ENCODE measurements around the gene DENND10. TPM values are rescaled to one million over a fixed set of nuclear protein-coding genes. Genes with fewer than 3 reads are reported as not detected.
A peak's percentile ranks its signal among the peaks of the same experiment; 100 is the strongest.

DENND10 gene
- total RNA-seq, result 10 to 100 TPM; 38.8 to 43.1 TPM

GRCh38 chr10:119103903-119104653 is at the start of gene DENND10:
Gene DENND10, plus strand, starts transcription at chr10:119104113. Its CDS starts 30 bp downstream, at chr10:119104143.
- peaks cover 9% of the 10 kb centered on the region for H3K4me1 Mint-ChIP-seq
- H3K27ac Mint-ChIP-seq, result peak within 1 kb of the TSS; percentile 55
- H3K36me3 Mint-ChIP-seq, result peaks cover 7% of the 10 kb centered on the region
- POLR2A ChIA-PET, result interaction anchor here (0.6 to 3.7 kb wide), 18 partner anchors 11 to 659 kb away, joined by 3 to 42 read pairs (median 4); partner anchors contain the start of genes BAG3, EIF3A, NANOS1 and RGS10
- H3K27me3 Mint-ChIP-seq, result peaks cover 9% of the 10 kb centered on the region
- H3K9me3 Mint-ChIP-seq, result no peaks in the 10 kb centered on the region
- peak within 1 kb of the TSS; percentile 81 for H3K4me3 Mint-ChIP-seq
- ATAC-seq (ENCODE audit: low read depth) (peak; percentile 88), DNase-seq (peak; percentile 80)

GRCh38 chr10:119055472-119055871 is 48.4 kb upstream of the DENND10 start:
- POLR2A ChIA-PET, result no interaction called here
- Mint-ChIP-seq H3K27ac (no peak overlapping the region), H3K36me3 (peaks cover 39% of the 10 kb centered on the region), H3K27me3 (no peaks in the 10 kb centered on the region), H3K9me3 (no peaks in the 10 kb centered on the region), H3K4me1 (peaks cover 5% of the 10 kb centered on the region), H3K4me3 (no peak overlapping the region)
- DNase-seq (no peak), ATAC-seq (ENCODE audit: low read depth) (no peak)

DNA sequence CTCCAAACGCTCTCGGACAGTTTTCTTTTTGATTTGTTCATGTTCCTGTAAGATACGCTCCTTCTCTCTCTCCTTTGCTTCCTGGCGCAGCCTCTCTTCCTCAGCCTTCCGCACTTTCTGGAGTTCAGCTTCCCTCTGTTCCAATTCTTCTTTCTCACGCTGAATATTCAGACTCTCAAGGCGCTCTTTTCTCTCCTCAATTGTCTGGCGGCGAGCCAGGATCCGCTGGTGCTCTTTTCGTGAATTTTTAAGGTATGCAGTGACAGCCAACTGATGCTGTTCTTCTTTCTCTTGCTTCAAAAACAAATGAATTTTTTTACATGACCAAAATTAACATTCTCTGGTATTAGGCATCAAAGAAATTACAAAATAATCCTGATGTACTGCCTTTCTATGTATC is 45.9 kb upstream of the DENND10 start:
- POLR2A ChIA-PET, result interaction anchor here (0.6 kb wide), 1 partner anchor 512 kb away, joined by 3 read pairs; no protein-coding TSS in a partner anchor
- Mint-ChIP-seq H3K36me3 (peaks cover 38% of the 10 kb centered on the region), H3K9me3 (no peaks in the 10 kb centered on the region), H3K4me3 (no peak overlapping the region), H3K4me1 (peaks cover 2% of the 10 kb centered on the region), H3K27ac (no peak overlapping the region), H3K27me3 (no peaks in the 10 kb centered on the region)
- ATAC-seq (ENCODE audit: low read depth) (no peak), DNase-seq (no peak)

DNA sequence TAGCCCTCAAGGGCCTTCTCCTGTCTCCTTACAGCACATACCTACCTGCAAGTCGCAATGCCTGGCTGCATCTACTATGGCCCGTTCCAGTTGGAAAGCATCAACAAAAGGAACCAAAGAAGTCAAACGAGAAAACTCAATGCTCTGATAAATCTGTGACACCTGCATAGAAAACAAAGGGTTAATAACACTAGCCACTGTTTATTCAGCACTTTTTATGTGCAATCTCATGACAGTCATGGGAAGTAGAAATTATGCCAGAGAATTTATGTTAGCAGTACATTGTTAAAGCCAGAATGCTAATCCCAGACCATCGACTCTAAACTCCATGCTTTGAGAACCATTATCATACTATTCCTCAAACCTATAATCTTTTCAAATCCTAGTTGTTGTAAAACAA is 44.4 kb upstream of the DENND10 start:
- no peak overlapping the region for H3K27ac Mint-ChIP-seq

GRCh38 chr10:119060107-119060506 is 43.8 kb upstream of the DENND10 start:
- ATAC-seq (ENCODE audit: low read depth), result no peak
- H3K27me3 Mint-ChIP-seq, result no peaks in the 10 kb centered on the region
- no peak for DNase-seq
- H3K36me3 Mint-ChIP-seq, result peaks cover 44% of the 10 kb centered on the region
- POLR2A ChIA-PET, result no interaction called here
- no peak overlapping the region for H3K27ac Mint-ChIP-seq
- H3K4me3 Mint-ChIP-seq, result no peak overlapping the region
- H3K9me3 Mint-ChIP-seq, result no peaks in the 10 kb centered on the region
- H3K4me1 Mint-ChIP-seq, result peaks cover 7% of the 10 kb centered on the region

More for the DNA sequence above, 44.4 kb upstream of the DENND10 start:
- Mint-ChIP-seq H3K4me3 (no peak overlapping the region), H3K4me1 (peaks cover 4% of the 10 kb centered on the region), H3K27me3 (no peaks in the 10 kb centered on the region), H3K36me3 (peaks cover 40% of the 10 kb centered on the region), H3K9me3 (no peaks in the 10 kb centered on the region)
- no peak for ATAC-seq (ENCODE audit: low read depth)
- DNase-seq, result no peak
- POLR2A ChIA-PET, result no interaction called here

GRCh38 chr10:119061352-119061751 is 42.6 kb upstream of the DENND10 start:
- Mint-ChIP-seq H3K4me1 (peaks cover 11% of the 10 kb centered on the region), H3K27me3 (no peaks in the 10 kb centered on the region), H3K36me3 (peaks cover 49% of the 10 kb centered on the region), H3K4me3 (no peak overlapping the region), H3K27ac (no peak overlapping the region), H3K9me3 (no peaks in the 10 kb centered on the region)
- ATAC-seq (ENCODE audit: low read depth) (no peak), DNase-seq (no peak)
- POLR2A ChIA-PET, result no interaction called here

- Mint-ChIP-seq H3K4me3 (no peak overlapping the region), H3K9me3 (no peaks in the 10 kb centered on the region), H3K4me1 (peaks cover 11% of the 10 kb centered on the region), H3K27me3 (no peaks in the 10 kb centered on the region), H3K27ac (no peak overlapping the region), H3K36me3 (peaks cover 50% of the 10 kb centered on the region)
- DNase-seq (no peak), ATAC-seq (ENCODE audit: low read depth) (no peak)
- POLR2A ChIA-PET, result no interaction called here
These were observed 42.0 kb upstream of the DENND10 start for GRCh38 chr10:119061926-119062325.

DNA sequence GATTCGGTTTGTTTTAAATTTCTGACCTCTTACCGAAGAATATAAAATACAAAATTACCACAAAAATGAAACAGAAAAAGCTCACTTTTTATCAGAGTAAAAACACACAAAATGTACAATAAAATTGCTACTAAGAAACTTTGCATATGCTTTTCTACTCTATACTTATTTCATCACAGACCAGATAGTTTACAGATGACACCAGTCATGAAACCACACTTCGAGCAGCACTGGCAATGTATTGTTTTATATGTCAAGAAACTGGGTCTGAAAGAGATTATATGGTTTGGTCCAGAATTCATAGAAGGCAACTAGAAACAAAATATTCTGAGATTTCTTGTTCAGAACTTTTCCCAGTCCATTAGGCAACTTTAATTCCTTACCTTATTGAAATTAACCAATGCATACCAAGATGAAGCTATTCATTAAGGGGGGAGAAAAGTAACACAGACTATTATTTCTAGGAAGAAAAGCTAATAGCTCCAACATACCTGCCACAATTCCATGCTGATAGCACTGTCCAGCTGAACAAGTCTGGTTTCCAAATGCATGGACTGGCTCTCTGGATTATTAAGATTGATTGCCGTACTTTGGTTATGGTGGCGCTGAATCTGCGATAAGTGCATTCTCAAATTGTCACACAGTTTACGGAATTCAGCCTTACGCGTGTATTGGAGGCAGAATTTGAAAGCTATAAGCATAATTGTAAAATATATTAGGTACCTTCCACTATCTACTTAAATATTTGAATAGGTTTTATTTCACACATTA is 33.3 kb upstream of the DENND10 start:
- Mint-ChIP-seq H3K27me3 (no peaks in the 10 kb centered on the region), H3K4me1 (peaks cover 22% of the 10 kb centered on the region), H3K36me3 (peaks cover 46% of the 10 kb centered on the region), H3K9me3 (no peaks in the 10 kb centered on the region), H3K4me3 (no peak overlapping the region), H3K27ac (no peak overlapping the region)
- DNase-seq (no peak), ATAC-seq (ENCODE audit: low read depth) (no peak)
- POLR2A ChIA-PET, result no interaction called here

GRCh38 chr10:119073584-119073983 is 30.3 kb upstream of the DENND10 start:
- Mint-ChIP-seq H3K36me3 (peaks cover 38% of the 10 kb centered on the region), H3K27ac (no peak overlapping the region), H3K4me1 (peaks cover 37% of the 10 kb centered on the region), H3K4me3 (no peak overlapping the region), H3K27me3 (no peaks in the 10 kb centered on the region), H3K9me3 (no peaks in the 10 kb centered on the region)
- POLR2A ChIA-PET, result no interaction called here
- DNase-seq (no peak), ATAC-seq (ENCODE audit: low read depth) (no peak)

GRCh38 chr10:119078422-119079179 is 25.3 kb upstream of the DENND10 start:
- Mint-ChIP-seq H3K4me1 (peaks cover 40% of the 10 kb centered on the region), H3K4me3 (peak overlapping the region; percentile 95), H3K36me3 (peaks cover 25% of the 10 kb centered on the region), H3K27ac (peak overlapping the region; percentile 6), H3K27me3 (no peaks in the 10 kb centered on the region), H3K9me3 (no peaks in the 10 kb centered on the region)
- no peak for ATAC-seq (ENCODE audit: low read depth)
- POLR2A ChIA-PET, result interaction anchor here (1.2 to 2.2 kb wide), 3 partner anchors 26 to 101 kb away, joined by 3 to 13 read pairs (median 4); partner anchors contain the start of gene DENND10
- no peak for DNase-seq

DNA sequence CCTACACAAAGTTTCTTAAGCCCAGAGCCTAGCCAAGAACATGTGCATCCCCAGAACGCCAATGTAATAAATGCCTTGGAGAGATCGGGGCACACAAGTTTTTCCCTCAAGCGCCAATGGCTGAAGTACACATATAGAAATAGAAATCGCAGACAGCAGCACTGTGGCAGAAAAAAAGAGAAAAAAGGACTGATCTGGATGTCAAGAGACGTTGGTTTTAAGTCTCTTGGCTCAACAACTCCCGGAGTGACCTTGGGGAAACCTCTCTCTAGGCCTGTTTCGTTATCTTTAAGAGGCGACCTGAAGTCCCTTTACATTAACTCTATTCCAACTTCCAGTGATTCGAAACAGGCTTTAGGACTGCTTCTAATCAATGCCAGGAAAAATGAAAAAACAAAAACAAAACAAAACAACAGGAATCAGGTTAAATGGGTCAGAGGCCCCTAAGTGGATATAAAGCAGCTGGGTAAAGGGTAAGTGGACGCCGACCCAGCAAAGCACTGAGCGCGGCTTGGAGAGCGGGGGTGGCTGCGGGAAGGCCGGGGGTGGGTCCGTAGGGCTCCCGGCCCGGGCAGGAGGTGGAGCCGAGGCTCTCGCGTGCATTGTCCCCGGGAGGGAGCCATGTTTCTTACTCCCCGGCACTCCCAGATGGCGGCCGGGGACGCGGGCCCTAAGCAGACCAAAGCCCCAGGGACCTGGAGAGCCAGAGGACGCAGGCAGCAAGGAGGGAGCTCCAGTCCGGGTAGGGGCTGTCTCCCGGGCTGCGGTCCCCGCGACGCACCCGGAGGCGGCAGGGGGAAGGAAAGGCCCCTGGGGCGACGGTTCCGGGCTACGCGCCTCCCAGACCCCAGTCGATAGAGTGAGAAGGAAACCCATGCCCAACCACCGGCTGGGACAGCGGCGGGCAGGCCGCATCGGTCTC is 24.1 kb upstream of the DENND10 start:
- Mint-ChIP-seq H3K27me3 (no peaks in the 10 kb centered on the region), H3K27ac (peak overlapping the region; percentile 99), H3K4me1 (peaks cover 35% of the 10 kb centered on the region), H3K4me3 (peak overlapping the region; percentile 95), H3K36me3 (peaks cover 25% of the 10 kb centered on the region), H3K9me3 (no peaks in the 10 kb centered on the region)
- peak; percentile 73 for ATAC-seq (ENCODE audit: low read depth)
- peak; percentile 78 for DNase-seq
- POLR2A ChIA-PET, result interaction anchor here (0.5 to 2.2 kb wide), 9 partner anchors 8 to 100 kb away, joined by 3 to 16 read pairs (median 4); partner anchors contain the start of gene DENND10

DNA sequence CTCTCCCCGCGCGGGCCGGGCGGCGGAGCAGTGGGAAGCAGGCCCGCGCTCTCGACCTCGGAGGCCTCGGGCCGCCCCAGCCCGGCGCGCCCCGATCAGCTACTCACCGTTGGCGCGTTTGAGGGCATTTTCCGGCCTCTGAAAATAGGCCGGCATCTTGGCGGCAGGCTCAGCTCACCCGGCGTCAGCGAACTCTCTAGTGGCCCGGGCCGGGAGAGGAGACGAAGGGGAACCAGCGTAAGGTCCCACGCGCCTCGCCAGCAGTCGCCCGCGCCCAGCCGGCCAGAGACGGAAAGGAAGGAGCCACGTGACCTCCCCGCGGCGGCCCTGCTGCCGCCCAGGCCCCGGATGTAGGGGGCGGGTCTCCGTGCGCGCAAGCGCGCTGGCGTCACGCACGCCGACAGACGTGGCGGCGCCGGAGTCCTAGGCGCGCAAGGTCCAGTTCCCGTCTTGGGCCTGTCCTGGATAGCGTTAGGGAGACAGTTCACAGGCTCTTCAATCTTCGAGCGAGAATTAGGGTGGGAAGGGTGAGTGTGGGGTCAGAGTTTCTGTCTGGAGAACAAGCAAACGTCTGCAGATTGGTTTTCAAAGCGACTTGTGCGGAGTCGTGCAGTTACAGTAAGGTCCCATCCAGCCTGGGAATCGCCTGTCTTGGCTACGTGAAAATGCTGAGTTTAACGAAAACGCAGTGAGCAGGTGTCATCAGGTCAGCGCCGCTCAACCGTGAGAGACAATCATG is 23.2 kb upstream of the DENND10 start, which contains the start of gene EIF3A:
EIF3A (minus strand) TSS at position 297 of the 739 bp plus-strand sequence; CDS start at position 156, 141 bp downstream.
- peaks cover 25% of the 10 kb centered on the region for H3K36me3 Mint-ChIP-seq
- POLR2A ChIA-PET, result interaction anchor here (0.5 to 2.2 kb wide), 11 partner anchors 9 to 84 kb away, joined by 3 to 16 read pairs (median 4); partner anchors contain the start of genes DENND10 and SFXN4
- H3K4me3 Mint-ChIP-seq, result peak within 1 kb of the TSS; percentile 95
- H3K27me3 Mint-ChIP-seq, result no peaks in the 10 kb centered on the region
- ATAC-seq (ENCODE audit: low read depth), result peak; percentile 78
- H3K4me1 Mint-ChIP-seq, result peaks cover 33% of the 10 kb centered on the region
- no peaks in the 10 kb centered on the region for H3K9me3 Mint-ChIP-seq
- peak within 1 kb of the TSS; percentile 99 for H3K27ac Mint-ChIP-seq
- DNase-seq, result peak; percentile 98
